Parathyroid adenoma (tissue), 2 donors: ENCODE results near the gene OGDH.

Experiments
- H2AFZ ChIP-seq: fragments of 300-600 bp; sonication (generic); one replicate; pipeline ENCODE4 v1.7.0; 2017; ENCODE audit warnings: antibody characterized with exemption, mild to moderate bottlenecking
- H3K27ac ChIP-seq: fragments of 300-600 bp; sonication (generic); one replicate; pipeline ENCODE4 v1.7.0; 2017
- H3K27me3 ChIP-seq: fragments of 300-600 bp; sonication (generic); one replicate; pipeline ENCODE4 v1.7.0; 2017; ENCODE audit warnings: low read length; ENCODE audit not compliant: control insufficient read depth, insufficient read depth
- H3K36me3 ChIP-seq: fragments of 300-600 bp; sonication (generic); one replicate; pipeline ENCODE4 v1.7.0; 2017; ENCODE audit warnings: low read length; ENCODE audit not compliant: control insufficient read depth, insufficient read depth
- H3K4me1 ChIP-seq: fragments of 300-600 bp; sonication (generic); one replicate; pipeline ENCODE4 v1.7.0; 2017; ENCODE audit warnings: control low read depth
- H3K4me2 ChIP-seq: fragments of 300-600 bp; sonication (generic); one replicate; pipeline ENCODE4 v1.7.0; 2017; ENCODE audit warnings: low read length
- H3K4me3 ChIP-seq: fragments of 300-600 bp; sonication (generic); one replicate; pipeline ENCODE4 v1.7.0; 2017; ENCODE audit warnings: low read depth, low read length
- H3K79me2 ChIP-seq: fragments of 300-600 bp; sonication (generic); one replicate; pipeline ENCODE4 v1.7.0; 2017; ENCODE audit warnings: control low read depth
- H3K9ac ChIP-seq: fragments of 300-600 bp; sonication (generic); one replicate; pipeline ENCODE4 v1.7.0; 2017; ENCODE audit warnings: mild to moderate bottlenecking
- H3K9me3 ChIP-seq: fragments of 300-600 bp; sonication (generic); one replicate; pipeline ENCODE4 v1.7.0; 2017; ENCODE audit warnings: low read length; ENCODE audit not compliant: control insufficient read depth
- TF ChIP-seq, protein P1 (sequence below): fragments of 300-600 bp; sonication (generic); IDR thresholded peaks from one replicate; pipeline ENCODE4 v1.7.0; 2017; ENCODE audit warnings: antibody characterized with exemption, mild to moderate bottlenecking
- donor health status: primary hyperparathyroidism.

The OGDH gene

DNA sequence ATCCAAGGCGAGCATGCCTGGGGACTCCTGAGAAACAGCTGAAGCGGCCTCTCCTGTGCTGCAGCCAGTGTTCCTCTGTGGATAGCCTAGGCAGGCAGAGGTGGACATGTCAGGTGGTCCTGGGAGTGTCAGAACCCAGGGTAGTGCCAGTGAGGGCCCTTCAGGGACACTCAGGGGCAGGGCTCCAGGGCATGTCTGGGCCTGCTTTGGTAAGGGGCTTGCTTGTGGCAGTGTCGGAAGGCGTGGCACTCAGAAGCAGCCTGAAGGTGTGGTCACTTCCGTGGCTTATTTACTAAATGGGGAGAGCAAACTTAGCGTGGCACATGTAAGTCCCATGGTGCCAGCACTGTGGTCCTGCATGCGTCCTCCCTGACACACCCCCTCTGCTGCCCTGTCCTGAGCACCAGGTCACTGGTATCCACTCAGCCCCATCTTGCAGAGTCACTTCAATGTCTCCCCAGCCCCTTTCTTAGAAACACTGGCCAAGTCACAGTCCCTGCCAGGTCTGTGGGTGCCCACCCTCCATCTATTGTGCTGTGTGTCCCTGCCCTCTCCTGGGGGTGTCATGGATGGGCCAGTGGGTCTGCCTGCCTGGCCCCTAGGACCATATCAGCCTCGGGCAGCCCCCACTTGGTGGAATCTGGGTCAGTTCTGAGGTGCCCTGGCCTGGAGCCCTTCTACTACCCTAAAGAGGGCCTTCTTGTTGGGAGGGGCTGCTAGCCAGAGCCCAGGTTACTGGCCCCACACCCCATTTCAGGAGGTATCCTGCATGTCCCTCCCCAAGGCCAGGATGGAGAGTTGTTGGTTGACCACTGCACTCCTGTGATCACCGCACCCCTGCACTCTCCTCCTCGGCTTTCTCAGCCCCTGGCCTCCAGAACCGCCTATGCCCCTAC is 148.6 kb downstream of the OGDH start:
- TF ChIP-seq, protein P1, sequence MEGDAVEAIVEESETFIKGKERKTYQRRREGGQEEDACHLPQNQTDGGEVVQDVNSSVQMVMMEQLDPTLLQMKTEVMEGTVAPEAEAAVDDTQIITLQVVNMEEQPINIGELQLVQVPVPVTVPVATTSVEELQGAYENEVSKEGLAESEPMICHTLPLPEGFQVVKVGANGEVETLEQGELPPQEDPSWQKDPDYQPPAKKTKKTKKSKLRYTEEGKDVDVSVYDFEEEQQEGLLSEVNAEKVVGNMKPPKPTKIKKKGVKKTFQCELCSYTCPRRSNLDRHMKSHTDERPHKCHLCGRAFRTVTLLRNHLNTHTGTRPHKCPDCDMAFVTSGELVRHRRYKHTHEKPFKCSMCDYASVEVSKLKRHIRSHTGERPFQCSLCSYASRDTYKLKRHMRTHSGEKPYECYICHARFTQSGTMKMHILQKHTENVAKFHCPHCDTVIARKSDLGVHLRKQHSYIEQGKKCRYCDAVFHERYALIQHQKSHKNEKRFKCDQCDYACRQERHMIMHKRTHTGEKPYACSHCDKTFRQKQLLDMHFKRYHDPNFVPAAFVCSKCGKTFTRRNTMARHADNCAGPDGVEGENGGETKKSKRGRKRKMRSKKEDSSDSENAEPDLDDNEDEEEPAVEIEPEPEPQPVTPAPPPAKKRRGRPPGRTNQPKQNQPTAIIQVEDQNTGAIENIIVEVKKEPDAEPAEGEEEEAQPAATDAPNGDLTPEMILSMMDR = no peak
- Histone ChIP-seq H3K9me3 (no peaks in the 10 kb centered on the region), H3K27me3 (no peaks in the 10 kb centered on the region), H3K79me2 (peaks cover 56% of the 10 kb centered on the region), H2AFZ (no peak overlapping the region), H3K4me2 (no peak overlapping the region), H3K36me3 (no peaks in the 10 kb centered on the region), H3K27ac (no peak overlapping the region), H3K4me1 (peaks cover 12% of the 10 kb centered on the region), H3K9ac (no peak overlapping the region), H3K4me3 (no peak overlapping the region)

DNA sequence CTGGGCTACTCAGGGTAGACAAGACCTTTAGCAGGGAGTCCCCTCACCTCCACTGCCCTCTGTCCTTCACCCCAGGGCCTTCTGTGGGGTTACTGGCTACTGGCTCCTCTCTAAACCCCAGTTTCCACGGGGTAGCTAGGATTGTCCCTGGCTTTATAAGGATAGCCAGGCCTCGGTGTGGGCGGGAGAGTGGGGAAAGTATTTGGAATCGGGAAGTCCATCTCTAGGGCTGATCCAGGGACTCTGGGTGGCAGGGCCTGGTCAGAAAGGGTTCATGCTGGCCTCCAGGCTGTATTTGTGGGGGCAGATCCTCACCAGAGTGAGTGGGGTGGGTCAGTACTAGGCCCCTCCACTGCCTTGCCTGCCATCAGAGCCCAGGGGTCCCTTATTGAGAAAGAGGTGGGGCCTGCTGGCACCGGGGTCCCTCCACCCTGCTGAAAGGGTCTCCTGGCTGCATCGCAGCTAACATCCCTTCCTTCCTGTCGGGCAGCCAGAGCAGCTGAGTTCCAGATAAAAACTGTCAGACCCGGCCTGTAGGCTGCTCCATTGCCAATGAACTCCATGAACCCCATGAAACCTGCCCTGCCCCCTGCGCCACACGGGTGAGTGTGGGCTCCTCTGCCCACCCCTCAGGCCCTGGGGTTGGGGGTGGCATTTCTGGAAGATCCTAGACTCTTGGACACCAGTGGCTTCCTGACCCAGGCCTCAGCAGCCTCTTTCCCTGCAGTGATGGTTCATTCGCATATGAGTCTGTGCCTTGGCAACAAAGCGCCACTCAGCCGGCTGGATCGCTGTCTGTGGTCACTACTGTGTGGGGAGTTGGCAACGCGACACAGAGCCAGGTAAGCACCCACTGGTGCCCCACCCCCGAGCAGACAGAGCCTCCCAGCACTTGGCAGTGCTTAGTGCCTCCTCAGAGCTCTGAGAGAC is 149.5 kb downstream of the OGDH start:
- no peaks in the 10 kb centered on the region for H3K9me3 ChIP-seq
- no peaks in the 10 kb centered on the region for H3K36me3 ChIP-seq
- H3K27me3 ChIP-seq = no peaks in the 10 kb centered on the region
- H3K27ac ChIP-seq = no peak overlapping the region
- H3K4me2 ChIP-seq = no peak overlapping the region
- H2AFZ ChIP-seq = no peak overlapping the region
- H3K4me3 ChIP-seq = no peak overlapping the region
- peaks cover 56% of the 10 kb centered on the region for H3K79me2 ChIP-seq
- H3K4me1 ChIP-seq = peaks cover 4% of the 10 kb centered on the region
- no peak overlapping the region for H3K9ac ChIP-seq
- TF ChIP-seq, protein P1 = no peak

DNA sequence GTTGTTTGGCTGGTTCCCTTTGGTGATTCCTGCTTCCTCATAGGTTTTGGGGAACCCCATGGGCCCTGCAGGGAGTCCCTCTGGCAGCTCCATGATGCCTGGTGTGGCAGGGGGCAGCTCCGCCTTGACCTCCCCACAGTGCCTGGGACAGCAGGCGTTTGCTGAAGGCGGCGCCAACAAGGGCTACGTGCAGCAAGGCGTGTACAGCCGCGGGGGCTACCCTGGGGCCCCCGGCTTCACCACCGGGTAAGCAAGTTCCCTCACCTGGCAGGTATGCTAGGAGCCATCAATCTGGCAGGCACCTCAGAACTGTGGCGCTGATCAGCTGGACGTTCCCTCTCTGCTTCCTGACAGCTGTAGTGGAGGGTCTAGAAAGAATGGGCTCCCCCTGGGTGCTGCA is 150.5 kb downstream of the OGDH start:
- H3K9me3 ChIP-seq = no peaks in the 10 kb centered on the region
- no peak overlapping the region for H3K9ac ChIP-seq
- H3K4me1 ChIP-seq = peaks cover 2% of the 10 kb centered on the region
- TF ChIP-seq, protein P1 = no peak
- no peak overlapping the region for H3K4me2 ChIP-seq
- peaks cover 49% of the 10 kb centered on the region for H3K79me2 ChIP-seq
- no peak overlapping the region for H2AFZ ChIP-seq
- no peak overlapping the region for H3K27ac ChIP-seq
- H3K36me3 ChIP-seq = no peaks in the 10 kb centered on the region
- no peaks in the 10 kb centered on the region for H3K27me3 ChIP-seq
- no peak overlapping the region for H3K4me3 ChIP-seq

DNA sequence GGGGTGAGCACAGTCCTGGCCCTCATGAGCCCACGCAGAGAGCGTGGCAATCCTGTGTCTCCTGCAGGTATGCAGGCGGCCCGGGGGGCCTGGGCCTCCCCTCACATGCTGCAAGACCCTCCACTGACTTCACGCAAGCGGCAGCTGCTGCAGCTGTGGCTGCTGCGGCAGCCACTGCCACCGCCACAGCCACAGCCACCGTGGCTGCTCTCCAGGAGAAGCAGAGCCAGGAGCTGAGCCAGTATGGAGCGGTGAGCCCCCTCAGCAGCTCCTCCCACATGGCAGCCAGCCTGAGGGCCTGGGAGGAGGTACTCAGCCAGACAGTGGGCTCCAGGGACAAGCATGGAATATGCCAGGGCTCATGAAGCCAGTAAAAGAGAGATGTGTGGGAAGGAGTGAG is 150.9 kb downstream of the OGDH start:
- Histone ChIP-seq H2AFZ (no peak overlapping the region), H3K36me3 (no peaks in the 10 kb centered on the region), H3K9me3 (no peaks in the 10 kb centered on the region), H3K4me2 (no peak overlapping the region), H3K79me2 (peaks cover 45% of the 10 kb centered on the region), H3K9ac (no peak overlapping the region), H3K27me3 (no peaks in the 10 kb centered on the region), H3K4me3 (no peak overlapping the region), H3K27ac (no peak overlapping the region), H3K4me1 (peaks cover 2% of the 10 kb centered on the region)
- TF ChIP-seq, protein P1 = no peak
